DND-41 (cell line): Measurements from ENCODE around the gene TAS2R41.

Experiments
- ATAC-seq: fragments of 200-7000 bp; cut with Tn5 transposase; 3 replicates; pipeline ENCODE4 v1.9.1; 2021; ENCODE audit warnings: low read depth; ENCODE audit not compliant: insufficient read depth
- DNase-seq: peaks from one replicate; pipeline ENCODE4 v3.0.0-alpha.2; 2020
- H2AFZ ChIP-seq: 2 replicates; pipeline ENCODE4 v1.6.0; 2012; ENCODE audit warnings: low read depth, low read length
- H3K27ac ChIP-seq: 2 replicates; pipeline ENCODE4 v1.5.1; 2012; ENCODE audit warnings: low read length, inconsistent platforms
- H3K27me3 ChIP-seq: fragments of 200-600 bp; sonication (generic); 2 replicates; pipeline ENCODE4 v1.6.0; 2012; ENCODE audit warnings: low read length, mild to moderate bottlenecking, inconsistent platforms; ENCODE audit not compliant: insufficient read depth, poor library complexity
- H3K36me3 ChIP-seq: 2 replicates; pipeline ENCODE4 v1.5.1; 2012; ENCODE audit warnings: low read length, inconsistent platforms; ENCODE audit not compliant: insufficient read depth
- H3K4me1 ChIP-seq: 2 replicates; pipeline ENCODE4 v1.5.1; 2012; ENCODE audit warnings: mild to moderate bottlenecking, low read length; ENCODE audit not compliant: insufficient read depth
- H3K4me2 ChIP-seq: 2 replicates; pipeline ENCODE4 v1.6.0; 2012; ENCODE audit warnings: mild to moderate bottlenecking, moderate library complexity, low read length, inconsistent platforms; ENCODE audit not compliant: insufficient read depth
- H3K4me3 ChIP-seq, 2 experiments: fragments of 200-600 bp in 1 of 2; shearing (Covaris generic) in 1 of 2; 2 replicates each; pipeline ENCODE4 v1.5.1; 2012 to 2016; ENCODE audit warnings: inconsistent platforms in 2 of 2, low read length in 2 of 2, mild to moderate bottlenecking in 2 of 2, low read depth in 1 of 2, moderate library complexity in 1 of 2
- H3K79me2 ChIP-seq: 2 replicates; pipeline ENCODE4 v1.6.0; 2012; ENCODE audit warnings: low read length, inconsistent platforms; ENCODE audit not compliant: insufficient read depth
- H3K9ac ChIP-seq: 2 replicates; pipeline ENCODE4 v1.6.0; 2012; ENCODE audit warnings: low read depth, mild to moderate bottlenecking, inconsistent platforms, low read length, moderate library complexity
- H3K9me3 ChIP-seq: 2 replicates; pipeline ENCODE4 v1.5.1; 2012; ENCODE audit warnings: low read length, moderate library complexity, mild to moderate bottlenecking, inconsistent platforms; ENCODE audit not compliant: insufficient read depth, severe bottlenecking
- H4K20me1 ChIP-seq: 2 replicates; pipeline ENCODE4 v1.6.0; 2012; ENCODE audit warnings: low read length; ENCODE audit not compliant: insufficient read depth
- CTCF ChIP-seq: IDR thresholded peaks from 2 replicates; pipeline ENCODE4 v1.5.1; 2012; ENCODE audit warnings: borderline replicate concordance, low read length, moderate library complexity, mild to moderate bottlenecking; ENCODE audit not compliant: poor library complexity, severe bottlenecking; ENCODE audit errors: extremely low read depth
- EZH2 ChIP-seq: IDR thresholded peaks from 3 replicates; pipeline ENCODE4 v1.6.1; 2012; ENCODE audit warnings: borderline replicate concordance, low read depth, mild to moderate bottlenecking, moderate library complexity, low read length, inconsistent platforms; ENCODE audit not compliant: severe bottlenecking

The TAS2R41 gene

DNA sequence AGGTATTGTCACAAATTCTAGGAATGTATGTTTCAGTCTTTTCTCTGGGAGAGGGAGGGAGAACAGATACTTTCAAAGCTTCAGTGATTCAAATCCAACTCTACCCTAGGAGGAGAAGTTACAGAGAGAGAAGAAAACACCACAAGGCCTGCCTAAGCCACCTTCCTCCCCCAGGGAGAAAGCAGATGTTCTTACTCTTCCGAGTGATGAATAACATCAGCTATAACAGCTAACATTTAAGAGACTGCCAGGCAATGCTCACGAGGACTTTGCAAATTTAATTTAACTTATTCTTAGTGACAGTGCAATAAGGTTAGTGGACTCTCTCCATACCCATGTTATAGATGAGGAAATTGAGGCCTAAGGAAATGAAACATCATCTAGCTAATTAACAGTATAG, 36.8 kb downstream of the TAS2R41 start:
- peaks cover 31% of the 10 kb centered on the region for H3K27me3 ChIP-seq
- no peak for DNase-seq
- no peak overlapping the region for H3K4me2 ChIP-seq
- no peaks in the 10 kb centered on the region for H4K20me1 ChIP-seq
- H3K9me3 ChIP-seq, result no peaks in the 10 kb centered on the region
- H3K9ac ChIP-seq, result no peak overlapping the region
- H2AFZ ChIP-seq, result no peak overlapping the region
- no peak overlapping the region for H3K4me3 ChIP-seq
- no peaks in the 10 kb centered on the region for H3K36me3 ChIP-seq
- no peak overlapping the region for H3K27ac ChIP-seq
- no peaks in the 10 kb centered on the region for H3K4me1 ChIP-seq
- H3K79me2 ChIP-seq, result no peaks in the 10 kb centered on the region
- no peak for ATAC-seq
- TF ChIP-seq EZH2 (no peak), CTCF (no peak)

- H3K27ac ChIP-seq, result no peak overlapping the region
- ATAC-seq (no peak), DNase-seq (no peak)
- H3K36me3 ChIP-seq, result no peaks in the 10 kb centered on the region
- no peak overlapping the region for H3K9ac ChIP-seq
- peaks cover 31% of the 10 kb centered on the region for H3K27me3 ChIP-seq
- no peak overlapping the region for H3K4me2 ChIP-seq
- H3K4me1 ChIP-seq, result no peaks in the 10 kb centered on the region
- no peak overlapping the region for H3K4me3 ChIP-seq
- H4K20me1 ChIP-seq, result no peaks in the 10 kb centered on the region
- H3K9me3 ChIP-seq, result no peaks in the 10 kb centered on the region
- TF ChIP-seq EZH2, result no peak
- no peak for TF ChIP-seq CTCF
- H2AFZ ChIP-seq, result no peak overlapping the region
- H3K79me2 ChIP-seq, result no peaks in the 10 kb centered on the region
Observed at GRCh38 chr7:143514995-143515735, 37.5 kb downstream of the TAS2R41 start.

DNA sequence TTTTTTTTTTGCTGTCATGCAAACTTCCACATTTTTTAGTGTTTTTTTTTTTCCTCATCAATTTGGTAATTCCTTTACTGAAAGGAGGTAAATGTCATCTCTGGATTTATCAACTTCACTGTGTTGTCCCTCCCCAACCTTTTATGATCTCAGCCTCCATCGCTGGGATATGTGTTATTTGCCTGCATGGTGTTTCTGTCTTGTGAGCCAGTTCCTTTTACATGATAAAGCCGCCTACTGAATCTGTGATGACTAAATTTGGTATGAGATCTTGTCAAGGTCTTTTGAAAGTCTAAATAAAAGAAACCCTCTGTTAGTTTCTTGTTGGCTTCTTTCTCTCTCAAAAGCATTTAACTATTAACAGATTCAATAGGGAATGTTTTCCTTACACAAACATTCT, 39.3 kb downstream of the TAS2R41 start:
- no peaks in the 10 kb centered on the region for H3K36me3 ChIP-seq
- no peak overlapping the region for H3K4me3 ChIP-seq
- H3K27ac ChIP-seq, result no peak overlapping the region
- ATAC-seq (no peak), DNase-seq (no peak)
- no peak overlapping the region for H3K4me2 ChIP-seq
- H3K9me3 ChIP-seq, result no peaks in the 10 kb centered on the region
- no peaks in the 10 kb centered on the region for H4K20me1 ChIP-seq
- H3K4me1 ChIP-seq, result no peaks in the 10 kb centered on the region
- no peaks in the 10 kb centered on the region for H3K79me2 ChIP-seq
- no peak overlapping the region for H3K9ac ChIP-seq
- H2AFZ ChIP-seq, result no peak overlapping the region
- no peak for TF ChIP-seq CTCF
- TF ChIP-seq EZH2, result no peak
- H3K27me3 ChIP-seq, result peaks cover 31% of the 10 kb centered on the region

GRCh38 chr7:143518521-143518920, 40.8 kb downstream of the TAS2R41 start:
- Histone ChIP-seq H3K4me1 (no peaks in the 10 kb centered on the region), H3K9me3 (no peaks in the 10 kb centered on the region), H3K4me3 (no peak overlapping the region), H3K27me3 (peaks cover 26% of the 10 kb centered on the region), H3K79me2 (no peaks in the 10 kb centered on the region), H4K20me1 (no peaks in the 10 kb centered on the region), H3K27ac (no peak overlapping the region), H3K4me2 (no peak overlapping the region), H3K36me3 (no peaks in the 10 kb centered on the region), H3K9ac (no peak overlapping the region), H2AFZ (no peak overlapping the region)
- no peak for DNase-seq
- ATAC-seq, result no peak
- TF ChIP-seq EZH2, result no peak
- TF ChIP-seq CTCF, result no peak
